Body of pancreas (tissue), 4 donors: Measurements from ENCODE around the gene PLXNB1. TPM values are rescaled to one million over a fixed set of nuclear protein-coding genes. Genes with fewer than 3 reads are reported as not detected.
"Not testable (repeated sequence)": the region's sequence is repeated elsewhere in the genome, so short reads cannot be mapped to it uniquely, and the experiment has no call there.

ENCODE experiments used
- ATAC-seq: fragments of 150-250 bp; one replicate; pipeline ENCODE4 v1.9.1; 2016
- DNase-seq, 4 donors: peaks; one replicate each; pipeline ENCODE4 v3.0.0-alpha.2; 2019
- H3K27ac ChIP-seq, 4 donors: fragments of 200-600 bp; sonication (generic); 1 replicate in 3 of 4; 2 replicates in 1 of 4; pipeline versions ENCODE4 v1.5.1 to v1.6.1; 2016 to 2019; ENCODE audit warnings: mild to moderate bottlenecking in 1 of 4, mixed read lengths in 1 of 4, moderate library complexity in 1 of 4
- H3K27me3 ChIP-seq, 2 donors: fragments of 200-600 bp; sonication (generic); one replicate each; pipeline ENCODE4 v1.6.0; 2016; ENCODE audit warnings: mild to moderate bottlenecking in 1 of 2
- H3K36me3 ChIP-seq, 2 donors: fragments of 200-600 bp; sonication (generic); replicated peaks in 1 of 2; 2 replicates each; pipeline ENCODE4 v1.5.1; 2016; ENCODE audit warnings: low read depth in 2 of 2; ENCODE audit not compliant: insufficient read depth in 1 of 2
- H3K4me1 ChIP-seq: fragments of 200-600 bp; sonication (generic); one replicate; pipeline ENCODE4 v1.6.0; 2016
- H3K4me3 ChIP-seq, 2 donors: fragments of 200-600 bp; sonication (generic); 1 replicate in 1 of 2; 2 replicates in 1 of 2; pipeline ENCODE4 v1.5.1; 2016 to 2019
- H3K9me3 ChIP-seq, 3 donors: fragments of 200-600 bp; sonication (generic); 1 replicate in 2 of 3; 2 replicates in 1 of 3; pipeline ENCODE4 v1.5.1; 2016
- CTCF ChIP-seq, 7 experiments: fragments of 450-650 bp in 4 of 7; fragments of 200-600 bp in 3 of 7; sonication (generic) in 3 of 7; IDR thresholded peaks; one replicate each; pipeline ENCODE4 v1.5.1; 2016 to 2019; ENCODE audit warnings: antibody characterized with exemption in 7 of 7
- POLR2A ChIP-seq, 3 donors: fragments of 450-650 bp; IDR thresholded peaks; one replicate each; pipeline ENCODE4 v1.6.1; 2016; ENCODE audit warnings: antibody characterized with exemption in 3 of 3, mild to moderate bottlenecking in 2 of 3
- WGBS, 2 donors: methylation state at CpG; one replicate each; pipeline ENCODE4 v1.1.5; 2017; 5-methylcytosine and 5-hydroxymethylcytosine counted together
- intact Hi-C: fragments of 100-400 bp; cut with DNase I; formaldehyde crosslinking; loops from one replicate; pipeline ENCODE4 v1.15.1; 2023
- total RNA-seq, 2 donors: library from RNA; depleted of rRNA; stranded (reverse); fragments of >200 nt; gene quantifications; one replicate each; pipeline ENCODE4 v1.1.0, GENCODE V29; 2016

PLXNB1 gene
- total RNA-seq, 2 donors from 2014 or later = 118 to 311 TPM

GRCh38 chr3:48476426-48477053 lies 46.7 kb upstream of the PLXNB1 start:
- Histone ChIP-seq H3K4me1 (peaks cover 17% of the 10 kb centered on the region), H3K27me3 (no peaks in the 10 kb centered on the region), H3K9me3 (no peaks in the 10 kb centered on the region), H3K27ac (no peak overlapping the region), H3K4me3 (no peak overlapping the region), H3K36me3 (no peaks in the 10 kb centered on the region)
- ATAC-seq (no peak), DNase-seq (no peak)
- TF ChIP-seq POLR2A (IDR thresholded peaks at IDR 0.05) = no peak
- TF ChIP-seq CTCF (IDR thresholded peaks at IDR 0.05) = no peak
- intact Hi-C loops = no loop called here
- WGBS, 2 donors = 76 to 80% methylated on average over 8 to 9 of the region's 9 CpGs

- Histone ChIP-seq H3K27ac (no peak overlapping the region), H3K27me3 (no peaks in the 10 kb centered on the region), H3K4me3 (no peak overlapping the region), H3K36me3 (no peaks in the 10 kb centered on the region), H3K9me3 (no peaks in the 10 kb centered on the region), H3K4me1 (peaks cover 29% of the 10 kb centered on the region)
- intact Hi-C loops = no loop called here
- no peak for ATAC-seq
- 81 to 93% methylated on average over 8 to 11 of the region's 11 CpGs for WGBS, 2 donors
- DNase-seq = no peak
- TF ChIP-seq CTCF (IDR thresholded peaks at IDR 0.05) = no peak
- no peak for TF ChIP-seq POLR2A (IDR thresholded peaks at IDR 0.05)
These were observed 45.3 kb upstream of the PLXNB1 start for GRCh38 chr3:48475188-48475587.

- intact Hi-C loops = no loop called here
- WGBS, 2 donors = 81 to 83% methylated on average over 4 of the region's 4 CpGs
- peaks cover 34% of the 10 kb centered on the region for H3K4me1 ChIP-seq
- no peaks in the 10 kb centered on the region for H3K36me3 ChIP-seq
- ATAC-seq (no peak), DNase-seq (no peak)
- no peaks in the 10 kb centered on the region for H3K9me3 ChIP-seq
- no peak overlapping the region for H3K4me3 ChIP-seq
- no peak overlapping the region for H3K27ac ChIP-seq
- no peaks in the 10 kb centered on the region for H3K27me3 ChIP-seq
- TF ChIP-seq POLR2A (IDR thresholded peaks at IDR 0.05) (no peak), CTCF (IDR thresholded peaks at IDR 0.05) (no peak)
These were observed 44.7 kb upstream of the PLXNB1 start for GRCh38 chr3:48474619-48475018.

GRCh38 chr3:48474031-48474430 lies 44.1 kb upstream of the PLXNB1 start:
- intact Hi-C loops, H3K9me3 ChIP-seq, H3K36me3 ChIP-seq, H3K27me3 ChIP-seq, H3K4me3 ChIP-seq, DNase-seq, ATAC-seq: not testable (repeated sequence)
- 93 to 99% methylated on average over 4 of the region's 4 CpGs for WGBS, 2 donors
- Histone ChIP-seq H3K4me1 (peaks cover 40% of the 10 kb centered on the region), H3K27ac (peak overlapping the region in 2 of 4 donors; percentile 93 to 98)

GRCh38 chr3:48473617-48473952 lies 43.7 kb upstream of the PLXNB1 start:
- no peaks in the 10 kb centered on the region for H3K27me3 ChIP-seq
- peak overlapping the region; percentile 93 to 98 (median 96) for H3K27ac ChIP-seq
- peaks cover 45% of the 10 kb centered on the region for H3K4me1 ChIP-seq
- intact Hi-C loops = no loop called here
- no peak overlapping the region for H3K4me3 ChIP-seq
- WGBS, 2 donors = 59 to 64% methylated on average over 5 of the region's 5 CpGs
- H3K36me3 ChIP-seq = peaks cover 0 to 2% of the 10 kb centered on the region in 2 donors
- no peak for DNase-seq
- ATAC-seq = no peak
- no peak for TF ChIP-seq CTCF (IDR thresholded peaks at IDR 0.05)
- no peaks in the 10 kb centered on the region for H3K9me3 ChIP-seq
